ENCODE data around the gene TMBIM6. TPM values are rescaled to one million over a fixed set of nuclear protein-coding genes. Genes with fewer than 3 reads are reported as not detected.
"Not testable (repeated sequence)": the region's sequence is repeated elsewhere in the genome, so short reads cannot be mapped to it uniquely, and the experiment has no call there.

The TMBIM6 gene
- total RNA-seq (2014; rRNA removed; shearing (Covaris generic); ENCODE audit: low replicate concordance) = 590 and 628 TPM in 2 replicates

GRCh38 chr12:49740930-49741881, at the start of gene TMBIM6:
TSS of gene TMBIM6 (plus strand) at chr12:49741557. CDS start at chr12:49752494, 10,937 bp downstream.
- DNase-seq (ENCODE audit: low read depth) = peak; percentile 99
- in situ Hi-C loops (cut with HindIII; ENCODE audit: low pct_unique_long_range_greater_than_20kb, low sequenced_read_pairs) = no loop called here

DNA sequence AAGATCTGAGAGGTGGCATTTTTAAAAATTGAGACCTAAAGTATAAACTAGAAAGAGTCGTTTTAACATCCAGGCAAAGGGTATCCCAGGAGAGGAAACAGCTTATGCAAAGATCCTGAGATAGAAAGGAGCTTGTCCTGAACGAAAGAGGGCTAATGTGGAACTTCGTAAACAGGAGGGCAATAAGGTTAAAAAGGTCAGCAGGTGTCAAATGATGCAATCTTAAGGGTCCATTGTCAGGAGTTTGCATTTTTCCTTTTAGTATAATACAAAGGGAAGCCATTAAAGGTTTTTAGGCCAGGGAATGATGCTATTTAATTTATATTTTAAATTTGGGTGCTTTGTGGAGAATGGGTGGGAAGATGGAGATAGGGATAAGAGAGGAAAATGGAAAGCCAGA, 48.5 kb upstream of the TMBIM6 start:
- no peak for DNase-seq (ENCODE audit: low read depth)
- in situ Hi-C loops (cut with HindIII; ENCODE audit: low pct_unique_long_range_greater_than_20kb, low sequenced_read_pairs) = no loop called here

- in situ Hi-C loops (cut with HindIII; ENCODE audit: low pct_unique_long_range_greater_than_20kb, low sequenced_read_pairs) = no loop called here
- DNase-seq (ENCODE audit: low read depth) = no peak
These were observed 47.4 kb upstream of the TMBIM6 start for GRCh38 chr12:49693931-49694444.

DNA sequence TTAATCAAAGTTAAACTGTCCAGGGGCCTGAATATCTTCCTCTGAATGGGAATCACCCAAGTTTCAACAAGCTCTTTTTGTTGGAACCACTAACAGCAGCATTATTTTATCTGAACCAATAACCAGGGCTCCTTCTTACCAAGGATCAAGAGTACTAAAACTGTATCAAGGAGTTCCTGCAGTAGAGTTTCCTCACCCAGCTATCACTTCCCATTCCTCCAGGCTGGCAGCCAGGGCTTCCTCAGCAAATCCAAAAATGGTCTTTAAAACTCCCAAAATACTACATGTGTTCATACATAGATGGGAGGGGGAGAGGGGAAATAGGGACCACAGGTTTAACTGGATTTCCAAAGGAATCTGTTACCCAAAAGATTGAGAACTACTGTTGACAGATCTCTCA, 44.6 kb upstream of the TMBIM6 start:
- DNase-seq (ENCODE audit: low read depth) = no peak
- in situ Hi-C loops (cut with HindIII; ENCODE audit: low pct_unique_long_range_greater_than_20kb, low sequenced_read_pairs) = no loop called here

DNA sequence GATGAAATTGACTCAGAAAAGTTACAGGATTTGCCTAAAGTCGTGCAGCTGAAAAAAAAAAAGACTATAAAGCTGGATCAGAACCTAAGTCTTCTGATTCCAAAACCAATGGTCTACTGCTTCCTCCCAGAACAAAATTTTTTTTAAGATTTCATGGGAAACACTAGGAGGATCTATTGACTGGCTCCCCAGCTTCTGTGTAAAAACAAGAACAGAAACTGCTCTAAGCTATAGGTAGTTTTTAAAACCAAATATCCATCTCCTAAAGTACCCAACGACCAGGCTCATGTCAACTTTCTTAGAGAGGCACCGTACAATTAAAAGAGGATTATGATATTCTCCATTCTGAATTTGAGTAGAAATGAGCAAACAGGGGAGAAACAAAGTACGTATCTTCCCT, 43.5 kb upstream of the TMBIM6 start:
- in situ Hi-C loops (cut with HindIII; ENCODE audit: low pct_unique_long_range_greater_than_20kb, low sequenced_read_pairs) = no loop called here
- no peak for DNase-seq (ENCODE audit: low read depth)

GRCh38 chr12:49698619-49699545, 42.5 kb upstream of the TMBIM6 start:
- DNase-seq (ENCODE audit: low read depth) = no peak
- in situ Hi-C loops (cut with HindIII; ENCODE audit: low pct_unique_long_range_greater_than_20kb, low sequenced_read_pairs) = no loop called here

DNA sequence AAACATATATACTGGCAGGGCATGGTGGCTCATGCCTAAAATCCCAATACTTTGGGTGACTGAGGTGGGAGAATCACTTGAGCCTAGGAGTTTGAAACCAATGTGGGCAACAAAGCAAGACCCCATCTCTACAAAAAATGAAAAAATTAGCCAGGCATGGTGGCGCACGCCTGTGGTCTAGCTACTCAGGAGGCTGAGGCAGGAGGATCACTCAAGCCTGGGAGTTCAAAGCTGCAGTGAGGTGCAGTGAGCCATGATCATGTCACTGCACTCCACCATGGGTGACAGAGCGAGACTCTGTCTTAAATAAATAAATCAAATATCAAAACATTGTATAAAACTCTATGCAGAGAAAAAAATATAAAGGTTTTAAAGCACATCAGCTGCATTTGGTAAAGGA, 39.3 kb upstream of the TMBIM6 start:
- in situ Hi-C loops (cut with HindIII; ENCODE audit: low pct_unique_long_range_greater_than_20kb, low sequenced_read_pairs) = no loop called here
- DNase-seq (ENCODE audit: low read depth) = no peak

GRCh38 chr12:49702676-49703215, 38.6 kb upstream of the TMBIM6 start:
- no peak for DNase-seq (ENCODE audit: low read depth)
- in situ Hi-C loops (cut with HindIII; ENCODE audit: low pct_unique_long_range_greater_than_20kb, low sequenced_read_pairs) = no loop called here

DNA sequence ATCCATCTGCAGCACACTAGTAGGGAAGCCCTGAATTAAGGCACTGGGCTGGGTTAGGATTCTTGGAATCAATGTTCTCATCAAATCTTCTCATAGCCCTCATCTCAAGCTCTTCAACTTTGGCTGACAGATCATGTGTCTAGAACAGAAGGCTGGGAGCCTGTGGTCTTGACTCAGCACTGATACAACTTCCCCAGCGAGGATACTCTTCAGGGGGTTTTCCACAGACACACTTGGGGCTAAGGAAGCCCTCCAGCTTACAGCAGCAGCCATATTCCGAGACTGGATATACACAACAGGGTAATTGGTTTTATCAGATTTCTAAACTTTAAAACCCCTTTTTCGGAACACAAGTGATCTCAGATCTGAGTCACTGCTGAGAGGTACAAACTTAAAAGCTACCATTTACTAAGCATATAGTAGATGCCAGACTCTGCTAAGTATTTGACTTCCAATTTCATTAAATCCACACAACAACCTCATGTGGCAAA, 37.7 kb upstream of the TMBIM6 start:
- in situ Hi-C loops (cut with HindIII; ENCODE audit: low pct_unique_long_range_greater_than_20kb, low sequenced_read_pairs) = no loop called here
- DNase-seq (ENCODE audit: low read depth) = no peak

DNA sequence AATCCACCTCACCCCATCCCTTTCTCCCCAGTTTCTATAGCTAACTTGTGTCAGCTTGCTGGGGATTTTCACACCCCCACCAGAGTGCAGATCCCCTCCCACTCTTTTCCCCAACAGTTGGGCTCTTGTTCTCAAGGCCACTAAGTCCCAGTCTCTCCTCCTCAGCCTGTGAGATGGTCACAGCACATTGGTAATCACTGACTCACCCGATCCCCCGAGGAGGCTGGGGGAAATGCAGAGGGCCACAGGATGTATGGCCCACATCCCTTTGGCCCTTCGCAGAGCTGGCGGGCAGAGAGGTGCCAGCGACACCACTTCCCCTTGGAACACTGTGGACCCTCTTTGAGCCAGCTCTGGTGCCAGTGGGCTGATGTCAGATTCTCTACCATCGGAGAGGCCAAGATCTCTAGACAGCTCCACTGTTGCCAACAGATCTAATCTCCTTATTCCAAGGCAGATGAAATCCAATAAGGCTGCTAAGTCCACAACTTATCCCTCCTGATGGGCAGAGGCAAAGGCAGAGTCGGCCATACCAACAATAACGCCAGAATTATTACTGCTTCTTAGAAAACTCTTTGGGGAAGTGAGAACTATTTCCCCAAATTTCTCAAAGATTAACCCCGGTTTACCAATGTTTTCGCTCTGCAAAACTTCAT, 35.8 kb upstream of the TMBIM6 start:
- in situ Hi-C loops (cut with HindIII; ENCODE audit: low pct_unique_long_range_greater_than_20kb, low sequenced_read_pairs) = no loop called here
- DNase-seq (ENCODE audit: low read depth) = no peak

- in situ Hi-C loops (cut with HindIII; ENCODE audit: low pct_unique_long_range_greater_than_20kb, low sequenced_read_pairs) = no loop called here
These were observed 34.8 kb upstream of the TMBIM6 start for GRCh38 chr12:49706351-49707127.

GRCh38 chr12:49707128-49707811, 34.1 kb upstream of the TMBIM6 start, which contains the start of gene FMNL3:
TSS of gene FMNL3 (minus strand) at chr12:49707405. CDS start at chr12:49707180, 225 bp downstream.
- DNase-seq (ENCODE audit: low read depth) = peak; percentile 90
- in situ Hi-C loops (cut with HindIII; ENCODE audit: low pct_unique_long_range_greater_than_20kb, low sequenced_read_pairs) = no loop called here

More at GRCh38 chr12:49706351-49707127, 34.8 kb upstream of the TMBIM6 start:
- no peak for DNase-seq (ENCODE audit: low read depth)

DNA sequence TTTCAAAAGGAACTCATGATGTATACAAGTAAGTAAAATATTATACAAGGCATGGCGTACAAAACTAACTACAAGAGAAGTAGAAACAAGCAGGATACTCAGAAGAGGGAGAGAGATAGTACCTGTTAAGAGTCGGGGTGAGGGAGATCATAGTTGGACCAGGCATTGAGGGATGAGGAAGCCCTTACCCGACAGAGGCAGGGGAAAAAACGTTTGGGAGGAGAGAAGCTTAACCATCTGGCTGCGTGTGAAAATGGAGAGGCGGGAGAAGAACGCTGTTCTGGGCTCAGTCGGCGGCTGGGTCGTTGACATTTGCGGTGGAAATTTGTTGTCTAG, 33.6 kb upstream of the TMBIM6 start:
- DNase-seq (ENCODE audit: low read depth) = no peak
- in situ Hi-C loops (cut with HindIII; ENCODE audit: low pct_unique_long_range_greater_than_20kb, low sequenced_read_pairs) = no loop called here

- in situ Hi-C loops (cut with HindIII; ENCODE audit: low pct_unique_long_range_greater_than_20kb, low sequenced_read_pairs) = no loop called here
- no peak for DNase-seq (ENCODE audit: low read depth)
These were observed 32.5 kb upstream of the TMBIM6 start for GRCh38 chr12:49708851-49709250.

DNA sequence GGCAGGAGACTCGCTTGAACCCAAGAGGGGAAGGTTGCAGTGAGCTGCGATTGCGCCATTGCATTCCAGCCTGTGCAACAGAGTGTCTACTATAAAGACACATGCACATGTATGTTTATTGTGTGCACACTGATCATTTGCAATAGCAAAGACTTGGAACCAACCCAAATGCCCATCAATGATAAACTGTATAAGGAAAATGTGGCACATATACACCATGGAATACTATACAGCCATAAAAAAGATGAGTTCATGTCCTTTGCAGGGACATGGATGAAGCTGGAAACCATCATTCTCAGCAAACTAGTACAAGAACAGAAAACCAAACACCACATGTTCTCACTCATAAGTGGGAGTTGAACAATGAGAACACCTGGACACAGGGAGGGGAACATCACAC, 27.4 kb upstream of the TMBIM6 start:
- in situ Hi-C loops (cut with HindIII; ENCODE audit: low pct_unique_long_range_greater_than_20kb, low sequenced_read_pairs); DNase-seq (ENCODE audit: low read depth): not testable (repeated sequence)

GRCh38 chr12:49716553-49716952, 24.8 kb upstream of the TMBIM6 start:
- in situ Hi-C loops (cut with HindIII; ENCODE audit: low pct_unique_long_range_greater_than_20kb, low sequenced_read_pairs) = no loop called here
- DNase-seq (ENCODE audit: low read depth) = no peak

GRCh38 chr12:49717800-49718199, 23.6 kb upstream of the TMBIM6 start:
- in situ Hi-C loops (cut with HindIII; ENCODE audit: low pct_unique_long_range_greater_than_20kb, low sequenced_read_pairs); DNase-seq (ENCODE audit: low read depth): not testable (repeated sequence)

Measured in Caki2 (cell line).